NT2/D1 (cell line): ENCODE results near the gene FAM78B.

Source experiments
- DNase-seq: peaks from one replicate; pipeline ENCODE4 v3.0.0-alpha.2; 2011; ENCODE audit warnings: low read depth, low spot score
- H3K27me3 ChIP-seq: 2 replicates; pipeline ENCODE4 v1.6.0; 2011; ENCODE audit warnings: mild to moderate bottlenecking; ENCODE audit not compliant: insufficient read length, insufficient read depth
- H3K36me3 ChIP-seq: 2 replicates; pipeline ENCODE4 v1.6.1; 2011; ENCODE audit warnings: mild to moderate bottlenecking, low read length, mixed read lengths; ENCODE audit not compliant: insufficient read depth, insufficient read length
- H3K4me1 ChIP-seq: 2 replicates; pipeline ENCODE4 v1.5.1; 2011; ENCODE audit not compliant: insufficient read depth, insufficient read length
- H3K4me3 ChIP-seq: 2 replicates; pipeline ENCODE4 v1.5.1; 2011; ENCODE audit warnings: low read depth; ENCODE audit not compliant: insufficient read length
- H3K9ac ChIP-seq: 2 replicates; pipeline ENCODE4 v1.6.0; 2011; ENCODE audit warnings: low read depth; ENCODE audit not compliant: insufficient read length
- H3K9me3 ChIP-seq: 2 replicates; pipeline ENCODE4 v1.5.1; 2011; ENCODE audit warnings: mild to moderate bottlenecking, low read length; ENCODE audit not compliant: insufficient read depth
- SUZ12 ChIP-seq: IDR thresholded peaks from 2 replicates; pipeline ENCODE4 v1.6.1; 2011; ENCODE audit not compliant: insufficient read length, insufficient read depth; ENCODE audit errors: extremely low read depth
- YY1 ChIP-seq: IDR thresholded peaks from 2 replicates; pipeline ENCODE4 v1.6.1; 2011; ENCODE audit not compliant: insufficient read length, insufficient read depth
- ZNF274 ChIP-seq: IDR thresholded peaks from 2 replicates; pipeline ENCODE4 v1.6.1; 2011; ENCODE audit warnings: mild to moderate bottlenecking, low read depth, low read length

The FAM78B gene

DNA sequence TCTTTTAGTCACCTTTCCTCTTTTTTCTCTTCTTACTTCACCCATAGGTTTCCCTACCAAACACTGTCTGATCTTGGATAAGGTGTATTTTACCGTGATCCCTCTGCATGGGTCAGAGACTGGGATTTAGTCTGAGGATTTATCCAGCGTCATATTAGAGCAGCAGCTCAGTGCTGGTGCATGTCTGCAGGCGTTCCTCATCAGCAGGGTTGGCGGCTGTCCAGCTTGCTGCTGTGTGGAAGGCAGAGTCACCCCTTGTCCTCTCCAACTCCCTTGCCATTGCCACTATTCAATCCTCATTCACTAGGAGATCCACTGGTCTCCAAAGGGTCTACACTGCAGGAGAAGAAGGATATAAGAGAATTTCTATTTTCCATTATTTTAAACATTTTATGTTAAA lies 7.3 kb upstream of the FAM78B start:
- no peaks in the 10 kb centered on the region for H3K4me1 ChIP-seq
- TF ChIP-seq ZNF274: no peak
- TF ChIP-seq SUZ12: no peak
- TF ChIP-seq YY1: no peak
- no peaks in the 10 kb centered on the region for H3K27me3 ChIP-seq
- no peaks in the 10 kb centered on the region for H3K36me3 ChIP-seq
- DNase-seq: no peak
- H3K4me3 ChIP-seq: no peak overlapping the region
- no peaks in the 10 kb centered on the region for H3K9me3 ChIP-seq
- no peak overlapping the region for H3K9ac ChIP-seq

DNA sequence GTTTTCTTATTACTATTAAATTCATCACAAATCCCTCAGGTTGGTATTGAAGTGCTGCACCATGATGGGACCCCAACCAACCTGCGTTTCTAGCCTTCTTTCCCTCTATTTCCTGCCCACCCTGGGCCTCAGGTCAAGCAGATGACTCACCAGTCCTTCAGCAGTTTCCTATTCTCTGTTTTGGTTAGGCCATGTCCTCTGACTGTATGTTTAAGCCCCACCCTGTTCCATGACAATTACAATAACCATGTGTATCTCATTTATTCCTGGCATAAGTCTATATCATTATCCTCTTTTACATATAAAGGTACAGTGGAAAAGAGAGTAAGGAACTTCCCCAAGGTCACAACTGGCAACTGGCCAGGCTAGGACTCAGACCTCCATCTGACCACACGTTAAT lies 5.3 kb upstream of the FAM78B start:
- TF ChIP-seq YY1 (no peak), ZNF274 (no peak), SUZ12 (no peak)
- Histone ChIP-seq H3K4me3 (no peak overlapping the region), H3K27me3 (peaks cover 13% of the 10 kb centered on the region), H3K9ac (no peak overlapping the region), H3K36me3 (no peaks in the 10 kb centered on the region), H3K9me3 (no peaks in the 10 kb centered on the region), H3K4me1 (no peaks in the 10 kb centered on the region)
- DNase-seq: no peak

DNA sequence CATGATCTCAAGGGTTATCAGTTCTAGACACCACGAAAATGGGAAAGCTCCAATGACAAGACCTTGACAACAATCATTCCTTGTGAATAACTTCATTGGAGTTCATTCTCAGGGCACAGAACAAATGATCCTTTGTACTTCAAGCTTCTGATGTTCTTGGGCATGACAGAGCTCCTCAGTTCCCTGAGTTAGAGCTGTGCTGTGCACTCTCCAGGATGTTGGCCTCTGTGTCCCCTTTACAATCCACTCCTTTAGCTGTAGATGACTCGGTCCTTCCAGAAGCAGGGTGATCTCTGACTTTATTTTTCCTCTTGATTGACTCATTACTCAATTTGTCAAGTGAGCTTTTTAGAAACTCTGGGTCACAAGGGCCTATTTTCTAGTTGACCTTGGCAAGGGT lies 3.9 kb upstream of the FAM78B start:
- H3K4me3 ChIP-seq: no peak overlapping the region
- H3K27me3 ChIP-seq: peaks cover 23% of the 10 kb centered on the region
- H3K9me3 ChIP-seq: no peaks in the 10 kb centered on the region
- no peaks in the 10 kb centered on the region for H3K4me1 ChIP-seq
- no peak for DNase-seq
- H3K36me3 ChIP-seq: no peaks in the 10 kb centered on the region
- TF ChIP-seq YY1: no peak
- TF ChIP-seq SUZ12: no peak
- TF ChIP-seq ZNF274: no peak
- H3K9ac ChIP-seq: no peak overlapping the region

DNA sequence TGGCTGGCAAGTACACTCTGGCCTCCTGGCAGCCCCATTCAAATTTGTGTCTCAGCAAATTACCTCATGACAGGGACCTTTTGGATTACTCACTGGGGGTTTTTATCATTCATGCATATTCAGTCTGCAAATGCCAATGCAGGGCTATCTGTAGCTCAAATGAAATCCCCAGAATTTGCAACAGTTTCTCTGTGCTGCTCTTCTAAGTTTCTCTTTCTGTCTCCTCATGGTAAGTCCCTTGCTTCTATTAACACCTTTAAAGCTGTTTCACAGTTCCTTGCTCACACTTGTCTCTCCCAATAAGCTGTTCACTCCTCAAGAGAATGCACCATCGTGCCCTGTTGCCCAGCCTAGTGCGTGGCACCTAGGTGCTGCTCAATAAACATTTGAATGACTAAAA lies 3.3 kb upstream of the FAM78B start:
- Histone ChIP-seq H3K4me3 (no peak overlapping the region), H3K9ac (no peak overlapping the region), H3K9me3 (no peaks in the 10 kb centered on the region), H3K36me3 (no peaks in the 10 kb centered on the region), H3K4me1 (no peaks in the 10 kb centered on the region), H3K27me3 (peaks cover 29% of the 10 kb centered on the region)
- no peak for TF ChIP-seq YY1
- TF ChIP-seq SUZ12: no peak
- TF ChIP-seq ZNF274: no peak
- DNase-seq: no peak

DNA sequence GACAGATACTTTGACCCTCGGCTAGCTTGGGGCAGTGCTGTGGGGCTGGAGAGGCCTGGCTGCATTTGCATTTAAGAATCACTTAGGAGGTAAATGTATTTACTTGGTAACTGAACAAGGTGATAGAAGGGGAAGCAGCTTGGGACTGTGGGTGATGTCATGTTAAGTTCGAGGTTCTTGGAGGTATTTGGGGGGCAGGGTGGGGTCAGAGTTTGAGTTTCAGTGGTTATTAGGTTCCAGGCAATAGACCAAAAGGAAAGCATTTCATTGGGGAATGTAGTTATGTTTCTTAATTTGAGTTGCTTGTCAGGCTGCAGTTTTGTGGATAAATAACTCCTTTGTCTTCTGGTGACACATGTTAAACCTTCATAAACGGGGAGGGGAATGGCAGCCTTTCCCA lies 2.4 kb upstream of the FAM78B start:
- Histone ChIP-seq H3K27me3 (peaks cover 38% of the 10 kb centered on the region), H3K36me3 (no peaks in the 10 kb centered on the region), H3K9ac (no peak overlapping the region), H3K4me3 (no peak overlapping the region), H3K4me1 (no peaks in the 10 kb centered on the region), H3K9me3 (no peaks in the 10 kb centered on the region)
- DNase-seq: no peak
- TF ChIP-seq YY1: no peak
- TF ChIP-seq SUZ12: no peak
- no peak for TF ChIP-seq ZNF274

DNA sequence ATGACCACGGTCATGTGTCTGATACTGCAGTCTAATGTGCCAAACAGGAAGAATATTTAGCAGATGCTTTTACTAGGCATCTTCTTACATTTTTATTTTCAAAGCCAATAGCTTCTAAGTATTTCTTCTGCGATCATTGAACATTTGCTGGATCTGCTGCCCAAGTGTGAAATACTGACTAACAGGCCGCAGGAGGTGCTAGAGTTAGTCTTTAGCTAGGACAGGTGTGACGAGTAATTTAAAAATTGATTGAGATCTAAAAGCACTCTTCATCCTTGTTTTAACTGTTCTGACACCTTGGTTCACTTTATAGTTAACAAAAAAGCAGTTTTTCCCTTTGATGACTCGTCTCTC lies 748 bp upstream of the FAM78B start:
- Histone ChIP-seq H3K9ac (peak overlapping the region; percentile 71), H3K36me3 (no peaks in the 10 kb centered on the region), H3K27me3 (peaks cover 55% of the 10 kb centered on the region), H3K4me3 (peak overlapping the region; percentile 61), H3K9me3 (no peaks in the 10 kb centered on the region), H3K4me1 (no peaks in the 10 kb centered on the region)
- DNase-seq: no peak
- TF ChIP-seq ZNF274: no peak
- TF ChIP-seq YY1: no peak
- TF ChIP-seq SUZ12: no peak

DNA sequence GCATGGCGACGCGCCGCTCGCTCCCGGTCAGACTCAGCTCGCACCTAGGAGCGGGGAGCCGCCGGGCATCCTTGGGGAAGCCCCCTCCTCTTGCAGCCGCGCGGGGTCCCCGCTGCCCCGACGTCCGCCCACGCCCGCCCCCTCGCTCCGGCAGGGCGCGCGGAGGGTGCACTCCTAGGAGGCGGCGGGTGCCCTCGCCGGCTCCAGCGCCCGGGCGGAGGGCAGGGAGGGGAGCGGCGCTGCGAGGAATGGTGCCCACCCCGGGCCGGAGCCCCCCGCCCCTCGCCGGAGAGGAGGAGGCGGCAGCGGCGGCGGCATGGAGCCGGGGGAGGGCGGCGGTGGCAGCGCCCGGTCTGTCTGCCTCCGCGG lies 488 bp downstream of the FAM78B start:
- TF ChIP-seq ZNF274 (no peak), SUZ12 (peak; percentile 45)
- peaks cover 67% of the 10 kb centered on the region for H3K27me3 ChIP-seq
- no peaks in the 10 kb centered on the region for H3K36me3 ChIP-seq
- H3K4me3 ChIP-seq: peak overlapping the region; percentile 53
- DNase-seq: no peak
- H3K4me1 ChIP-seq: no peaks in the 10 kb centered on the region
- H3K9ac ChIP-seq: peak overlapping the region; percentile 62
- H3K9me3 ChIP-seq: no peaks in the 10 kb centered on the region

DNA sequence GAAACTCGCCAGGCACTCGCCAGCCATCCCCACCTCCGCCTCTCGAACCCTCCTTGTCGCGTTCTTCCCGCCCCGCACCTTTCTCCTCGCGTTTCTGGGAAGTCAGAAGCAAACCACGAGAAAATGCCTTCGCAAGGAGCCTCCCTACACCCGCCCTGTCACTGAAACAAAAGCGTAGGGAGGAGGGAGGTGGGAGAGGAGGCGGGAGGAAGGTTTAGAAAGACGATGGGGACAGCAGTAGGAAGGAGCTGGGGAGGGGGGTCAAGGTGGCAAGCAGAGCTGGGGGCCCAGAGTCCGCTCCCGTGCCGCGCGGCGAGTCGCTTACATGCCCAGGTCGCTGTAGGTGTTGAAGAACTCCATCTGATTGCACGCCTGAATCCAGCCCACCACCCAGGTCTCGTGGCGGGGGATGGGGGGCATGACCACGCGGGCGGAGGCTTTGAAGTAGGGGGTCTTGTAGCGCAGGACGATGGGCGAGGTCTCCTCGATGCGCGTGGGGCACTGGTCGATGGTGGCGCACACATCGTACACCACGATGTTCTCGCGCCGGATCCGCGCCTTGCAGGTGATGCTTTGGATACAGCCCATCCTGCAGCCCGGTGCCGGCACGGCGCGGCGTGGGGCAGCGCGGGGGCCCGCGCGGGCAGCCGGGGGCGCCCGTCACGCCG lies 1.0 kb downstream of the FAM78B start:
- H3K36me3 ChIP-seq: no peaks in the 10 kb centered on the region
- peak overlapping the region; percentile 62 for H3K9ac ChIP-seq
- H3K4me3 ChIP-seq: peak overlapping the region; percentile 53
- DNase-seq: peak; percentile 47
- no peak for TF ChIP-seq YY1
- TF ChIP-seq SUZ12: peak; percentile 94
- no peaks in the 10 kb centered on the region for H3K9me3 ChIP-seq
- peaks cover 67% of the 10 kb centered on the region for H3K27me3 ChIP-seq
- no peaks in the 10 kb centered on the region for H3K4me1 ChIP-seq
